Hematopoietic multipotent progenitor cell (in vitro differentiated cells): ENCODE results near the gene FGF14. TPM values are rescaled to one million over a fixed set of nuclear protein-coding genes. Genes with fewer than 3 reads are reported as not detected.

ENCODE experiments used
- DNase-seq, 3 donors: peaks; one replicate each; pipeline ENCODE4 v3.0.0-alpha.2; 2011 to 2015; ENCODE audit warnings: low read depth in 2 of 3, low spot score in 2 of 3
- total RNA-seq: library from RNA; depleted of rRNA; stranded (reverse); fragments of >200 nt; gene quantifications from one replicate; pipeline ENCODE4 v1.2.3, GENCODE V29; 2012

Gene FGF14
- total RNA-seq, 1 donor, result under 0.01 TPM

DNA sequence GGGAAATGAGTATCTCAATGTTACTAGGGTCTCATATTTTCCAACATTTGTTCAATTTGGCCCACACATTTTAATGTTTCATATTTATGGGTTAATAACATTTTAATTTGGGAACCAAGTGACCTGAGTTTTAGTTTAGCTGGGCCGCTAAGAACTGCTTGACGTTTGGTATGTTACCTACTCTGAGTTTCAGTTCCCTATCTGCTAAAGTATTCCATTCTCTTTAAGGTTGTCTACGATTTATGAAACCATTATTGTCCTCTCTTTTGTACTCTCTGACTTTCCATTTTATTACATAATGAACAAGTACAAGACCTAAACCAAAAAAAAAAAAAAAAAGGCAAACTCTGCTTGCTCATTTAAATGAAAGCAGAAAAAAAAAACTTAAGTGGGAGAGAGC is 89.9 kb downstream of the FGF14 start:
- DNase-seq, result no peak

DNA sequence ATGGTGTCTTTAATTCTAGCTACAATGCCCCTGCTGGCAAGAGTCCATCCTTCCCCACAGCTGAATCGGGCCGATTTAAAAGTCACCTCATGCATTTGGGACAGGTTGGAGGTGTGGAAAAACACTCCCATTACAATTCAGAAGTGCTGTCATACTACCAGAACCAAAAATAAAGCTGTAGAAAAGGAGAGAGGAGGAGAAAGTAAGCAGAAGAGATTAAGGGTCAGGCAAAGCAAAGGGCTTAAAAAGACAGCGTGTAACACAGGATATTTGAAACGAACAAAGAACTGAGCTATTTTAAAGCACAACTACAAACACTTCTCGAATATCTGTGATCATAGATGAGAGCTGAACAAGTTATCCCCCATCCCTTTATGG is 90.4 kb downstream of the FGF14 start:
- no peak for DNase-seq

DNA sequence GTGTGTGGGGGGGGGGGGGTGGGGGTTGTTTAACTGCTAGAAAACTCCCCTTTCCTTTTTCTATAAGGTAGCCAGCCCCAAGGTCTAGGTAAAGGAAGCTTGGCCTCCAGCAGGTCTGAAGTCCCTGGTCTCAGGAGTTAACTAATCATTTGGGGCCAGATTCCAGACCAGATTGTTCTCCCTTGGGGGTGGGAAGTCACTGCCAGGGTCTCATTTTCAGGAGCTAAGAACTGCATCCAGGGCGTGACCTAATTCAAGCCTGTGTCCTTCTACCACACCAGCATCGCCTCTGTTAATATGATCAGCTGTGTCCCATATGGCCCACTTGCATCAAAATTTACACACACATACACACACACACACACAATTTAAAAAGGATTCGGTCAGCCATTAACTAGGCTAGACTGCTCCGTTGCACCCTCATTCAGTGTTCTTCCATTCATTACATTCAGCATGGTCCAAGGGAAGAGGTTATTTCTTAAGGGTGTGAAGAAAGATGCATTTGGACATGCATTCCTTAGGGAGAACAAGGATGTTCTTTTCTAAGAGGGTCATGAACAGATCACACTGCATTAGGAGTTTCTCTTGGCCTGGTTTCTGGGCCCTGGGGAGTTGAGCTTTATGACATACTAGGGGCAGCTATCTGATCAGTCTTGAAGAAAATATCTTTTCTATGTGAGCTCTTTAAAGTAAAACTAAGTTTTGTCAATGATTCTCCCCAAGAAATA is 91.0 kb downstream of the FGF14 start:
- no peak for DNase-seq

DNA sequence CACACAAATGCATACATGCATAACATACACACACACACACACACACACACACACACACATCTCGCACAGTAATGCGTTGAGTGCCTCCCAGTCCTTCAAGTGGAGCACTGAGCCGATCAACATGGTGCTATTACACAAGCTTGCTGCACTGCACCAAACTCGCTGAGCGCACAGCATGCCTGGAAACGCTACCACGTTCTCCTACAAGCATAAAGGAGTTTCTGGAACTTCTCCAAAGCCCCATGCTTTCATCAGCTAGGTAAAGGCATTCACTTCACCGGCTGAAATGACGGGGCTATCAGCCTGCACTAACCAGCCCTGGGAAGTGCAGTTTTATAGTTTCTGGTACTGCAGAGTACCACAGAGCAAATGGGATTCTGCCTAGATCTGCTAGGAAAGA is 92.7 kb downstream of the FGF14 start:
- DNase-seq, result no peak

DNA sequence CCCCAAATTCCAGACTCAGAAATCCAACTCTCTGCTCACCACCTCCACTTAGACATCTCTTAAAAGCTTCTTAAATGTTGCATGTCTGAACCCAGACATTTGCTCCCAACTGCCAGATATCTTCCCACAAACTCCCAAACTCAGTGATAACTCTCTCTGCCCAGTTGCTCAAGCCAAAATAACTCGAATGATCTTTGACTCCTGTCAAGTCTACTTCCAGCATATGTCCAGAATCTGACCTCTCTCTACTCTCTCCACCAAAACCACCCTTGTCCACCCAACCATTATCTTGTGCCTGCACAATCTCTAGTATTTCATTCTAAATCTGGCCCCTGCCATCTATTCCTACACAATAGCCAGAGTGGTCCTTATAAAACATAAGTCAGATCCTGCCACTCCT is 99.3 kb downstream of the FGF14 start:
- DNase-seq, result no peak

DNA sequence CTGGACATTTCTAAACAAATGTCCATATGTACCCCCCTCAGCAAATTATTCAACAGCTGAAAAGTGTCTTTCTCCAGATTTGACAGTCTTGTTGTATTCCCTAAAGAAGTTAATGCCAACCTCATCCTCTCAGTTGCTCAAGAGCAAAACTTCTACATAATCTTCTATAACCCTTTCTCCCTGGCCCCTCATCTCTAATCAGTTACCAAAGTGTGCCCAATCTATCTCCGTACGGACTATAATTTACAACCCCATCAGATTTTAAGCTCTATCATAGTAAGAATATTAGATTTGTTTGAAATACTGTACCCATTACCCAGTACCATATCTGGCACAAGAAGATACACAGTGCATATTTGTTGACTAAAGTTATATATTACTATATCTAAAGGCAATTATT is 101.5 kb downstream of the FGF14 start:
- no peak for DNase-seq

DNA sequence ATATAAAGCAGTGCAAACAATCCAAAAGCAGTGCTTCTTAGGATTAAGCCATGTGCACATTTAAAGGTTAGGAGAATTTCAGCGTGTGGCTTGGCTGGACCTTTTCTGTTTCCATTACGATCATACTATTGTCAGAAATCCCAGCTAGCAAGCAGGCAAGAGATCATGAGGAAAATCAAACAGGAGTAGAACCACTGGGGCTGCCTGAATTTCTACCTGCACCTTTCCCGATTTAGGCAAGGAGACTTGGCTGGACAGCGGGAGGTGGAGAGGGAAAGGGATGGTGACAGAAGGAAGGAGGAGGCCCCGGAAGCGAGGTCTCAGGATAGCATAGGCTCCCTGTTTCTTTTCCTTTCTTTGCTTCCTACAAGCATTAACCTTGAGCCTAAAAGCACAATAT is 102.5 kb downstream of the FGF14 start:
- DNase-seq, result no peak

DNA sequence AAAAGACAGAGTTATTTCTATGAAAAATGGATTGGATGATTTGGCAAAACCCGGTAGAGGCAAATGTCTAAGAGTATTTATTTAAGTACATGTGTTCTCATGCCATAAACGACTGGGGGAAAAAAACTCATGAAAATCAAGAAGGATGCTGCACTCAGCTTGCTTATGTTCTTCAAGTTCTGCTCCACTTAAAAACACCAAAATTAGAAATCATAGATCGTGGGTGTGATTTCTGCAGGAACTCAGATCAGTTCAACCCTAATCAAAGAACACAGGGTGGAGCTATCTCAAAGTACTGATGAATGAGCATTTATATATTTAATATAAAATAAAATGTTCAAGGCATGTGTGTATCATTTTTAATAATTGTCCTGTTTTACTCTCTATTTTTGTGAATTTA is 103.8 kb downstream of the FGF14 start:
- no peak for DNase-seq

DNA sequence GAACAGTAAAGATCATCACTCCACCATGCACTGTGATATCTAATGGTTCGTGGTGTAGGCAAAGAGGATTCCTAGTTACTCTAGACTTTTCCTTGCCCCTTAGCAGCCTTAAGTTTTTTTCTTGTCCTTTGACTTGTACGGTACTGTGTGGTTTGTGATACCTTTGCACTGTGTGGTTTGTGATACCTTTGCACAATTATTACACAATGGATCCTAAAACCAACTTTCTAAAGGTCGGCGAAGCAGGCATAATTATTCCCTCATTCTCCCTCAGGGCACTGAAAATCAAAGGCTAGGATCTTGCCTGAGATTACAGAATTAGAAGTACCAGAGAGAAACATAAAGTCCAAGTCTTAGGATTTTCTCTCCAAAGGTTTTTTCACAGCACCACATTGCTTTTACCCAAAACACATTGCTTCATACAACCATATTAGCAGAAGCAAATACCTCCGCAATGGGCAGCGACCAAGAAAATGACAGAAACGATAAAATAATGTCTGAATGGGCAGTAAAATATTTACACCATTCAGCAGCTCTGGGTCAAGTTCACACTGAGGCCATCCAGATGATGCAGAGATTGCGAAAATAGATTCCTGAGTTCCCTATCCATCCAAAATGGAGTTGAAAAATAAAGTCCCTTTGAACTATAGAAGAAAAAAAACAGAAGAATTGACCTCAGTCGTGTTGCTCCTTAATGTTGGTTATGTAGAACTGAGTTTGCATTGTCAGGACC is 106.4 kb downstream of the FGF14 start:
- DNase-seq, result no peak

DNA sequence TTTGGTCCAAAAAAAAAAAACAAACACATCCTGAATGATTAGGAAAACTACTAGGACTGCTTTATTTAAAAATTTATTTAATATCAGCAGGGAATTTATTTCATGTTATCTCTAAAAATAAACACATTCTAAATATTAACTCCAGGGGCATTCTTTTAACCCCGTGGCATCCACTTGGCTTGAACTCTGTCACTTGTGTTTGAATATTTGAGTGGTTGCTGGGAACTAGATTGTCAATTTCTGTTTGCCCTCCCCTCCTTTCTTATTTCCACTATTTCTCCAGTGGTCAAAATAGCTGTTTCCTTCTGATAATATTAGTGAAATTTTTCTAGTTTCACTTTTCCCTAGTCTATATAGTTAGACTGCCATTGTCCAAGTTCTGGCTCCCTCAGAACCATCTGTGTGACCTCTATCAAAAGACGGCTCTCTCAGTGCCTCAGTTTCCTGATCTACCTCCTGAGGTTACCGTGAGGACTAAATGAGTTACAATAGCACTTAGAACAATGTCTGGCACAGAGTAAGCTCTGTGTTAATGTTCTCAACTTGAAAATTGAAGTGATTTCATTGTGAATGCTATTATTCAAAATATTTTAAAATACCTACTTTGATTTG is 107.3 kb downstream of the FGF14 start:
- no peak for DNase-seq

DNA sequence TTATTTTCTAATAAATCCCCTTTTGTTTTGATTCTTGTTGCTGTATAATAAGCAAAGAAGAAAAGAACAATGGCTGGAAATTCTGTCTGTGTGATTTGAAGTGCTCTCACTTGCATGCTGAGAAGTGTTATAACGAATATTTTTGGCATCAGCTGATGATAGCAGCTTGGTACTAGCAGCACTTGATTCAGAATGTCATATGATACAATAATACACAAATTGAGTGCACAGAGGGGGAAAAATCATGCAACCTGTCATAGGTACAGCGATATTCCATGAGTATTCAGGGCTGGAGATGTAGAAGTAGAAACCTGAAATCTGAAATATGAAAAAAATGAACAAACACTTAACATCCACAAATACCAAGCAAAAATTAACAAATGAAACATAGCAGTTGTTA is 108.1 kb downstream of the FGF14 start:
- no peak for DNase-seq

DNA sequence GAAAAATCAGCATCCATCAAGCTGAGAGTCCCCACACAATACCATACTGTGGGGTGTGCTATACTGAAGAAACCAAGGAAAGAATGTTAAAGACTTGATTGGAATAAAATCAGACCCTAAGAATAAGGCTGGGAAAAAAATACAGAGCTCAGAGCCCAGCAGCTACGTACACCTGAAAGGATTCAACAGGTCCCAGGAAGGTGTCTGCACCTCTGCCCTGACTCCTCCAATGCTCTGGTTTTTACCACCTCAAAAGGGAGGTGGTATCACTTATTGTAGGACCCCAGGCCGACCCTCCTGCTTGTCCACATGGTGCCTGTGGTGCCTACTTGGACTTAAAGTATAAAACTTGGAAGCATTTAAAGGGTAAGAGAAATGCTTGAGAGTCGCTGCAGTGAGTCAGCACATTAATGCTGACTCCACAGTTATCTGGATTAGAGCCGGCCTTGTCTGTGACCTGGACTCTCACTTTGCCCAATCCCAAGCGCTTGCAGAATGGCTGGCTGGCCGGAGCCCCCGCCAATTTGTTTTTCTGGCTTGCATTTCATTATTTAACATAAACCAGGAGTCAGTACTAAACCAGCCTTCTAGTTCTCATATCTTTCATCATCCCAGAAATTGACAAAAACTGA is 110.1 kb downstream of the FGF14 start:
- DNase-seq, result no peak

DNA sequence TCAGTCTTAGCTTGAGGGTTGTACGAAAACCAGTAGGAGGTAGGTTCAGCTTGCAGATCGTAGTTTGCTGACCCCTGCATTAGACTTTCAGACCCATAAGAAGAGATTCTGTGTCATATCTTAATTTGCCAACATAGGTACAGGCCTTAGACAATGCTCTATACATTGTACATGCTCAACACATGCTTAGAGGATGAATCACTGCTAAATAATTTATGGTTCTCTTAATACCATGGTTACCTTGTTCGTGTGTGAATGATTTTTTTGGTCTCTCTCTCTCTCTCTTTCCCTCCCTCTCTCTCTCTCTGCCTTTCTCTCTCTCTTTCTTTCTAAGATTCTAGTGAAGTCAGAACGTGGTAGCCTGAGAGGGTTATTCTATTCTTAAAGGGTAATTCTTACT is 112.2 kb downstream of the FGF14 start:
- no peak for DNase-seq

DNA sequence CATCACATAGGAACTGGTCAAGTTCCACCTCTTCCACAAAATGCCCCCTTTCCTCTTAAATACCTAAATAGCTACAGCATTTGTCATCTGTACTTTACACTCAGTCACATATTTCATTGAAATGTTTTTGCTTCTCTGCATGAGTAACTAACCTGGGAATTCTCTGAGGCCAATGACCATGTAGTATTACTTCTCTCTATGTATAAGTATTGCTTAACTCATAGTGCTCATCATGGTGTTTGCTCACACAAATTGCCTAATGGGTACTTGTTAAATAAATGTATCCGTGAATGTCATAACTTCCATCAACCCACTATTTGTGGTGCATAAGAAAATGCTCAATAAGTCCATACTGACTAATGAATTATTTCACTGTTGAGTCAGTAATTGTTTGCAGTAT is 115.5 kb downstream of the FGF14 start:
- DNase-seq, result no peak

DNA sequence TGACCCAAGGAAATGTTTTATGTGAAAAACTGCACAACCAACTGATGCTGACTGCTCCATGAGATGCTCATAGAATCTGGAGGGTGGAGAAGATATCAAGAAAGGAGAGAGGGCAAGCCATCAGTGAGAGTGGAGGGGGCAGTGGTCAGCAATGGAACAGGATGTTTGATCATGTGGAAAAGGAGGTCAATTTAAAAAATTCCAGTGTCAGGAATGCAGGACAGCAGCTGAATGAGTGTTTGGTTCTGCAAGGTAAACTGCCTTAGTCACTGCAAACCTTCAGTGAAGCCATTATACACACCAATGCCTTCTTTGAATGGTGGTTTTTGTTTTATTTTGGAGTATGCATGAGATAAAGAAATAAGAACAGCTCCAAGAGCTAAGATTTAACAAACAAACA is 121.5 kb downstream of the FGF14 start:
- no peak for DNase-seq

DNA sequence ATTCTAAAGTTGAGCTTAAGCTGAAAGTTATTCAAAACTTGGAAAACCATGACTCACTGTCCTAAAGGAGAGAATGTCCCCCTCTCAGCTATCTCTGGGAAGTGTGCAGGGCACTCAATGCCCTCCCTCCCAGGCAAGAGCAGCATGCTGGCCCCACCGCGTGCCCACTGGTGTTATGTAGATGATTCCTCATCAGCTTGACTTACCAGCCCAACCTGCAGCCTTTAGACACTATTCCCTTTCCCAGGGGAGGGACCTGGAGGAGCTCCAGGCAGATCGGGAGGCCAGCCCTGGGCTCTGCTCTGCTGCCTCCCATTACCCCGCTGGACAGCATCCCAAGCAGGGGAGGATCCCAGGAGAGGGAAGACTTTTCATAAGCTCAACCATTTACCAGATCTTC is 124.6 kb downstream of the FGF14 start:
- DNase-seq, result no peak

DNA sequence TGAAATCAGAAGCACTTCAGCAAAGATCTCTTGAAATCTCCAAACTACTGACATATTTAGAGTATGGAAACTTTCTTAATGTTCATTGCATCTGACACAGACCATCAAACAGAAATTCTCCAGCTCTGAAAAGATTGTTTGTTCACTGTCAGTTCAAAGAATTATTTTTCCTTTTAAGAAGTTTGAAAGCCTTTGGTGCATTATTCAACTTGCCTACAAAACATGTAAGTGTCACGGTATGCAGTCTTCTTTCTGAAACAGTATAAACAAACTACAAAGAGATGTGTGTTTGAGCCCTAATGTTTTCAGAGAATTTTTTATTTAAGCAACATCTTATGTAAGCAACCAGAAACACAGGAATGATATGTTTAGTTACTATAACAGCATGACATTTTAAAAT is 125.4 kb downstream of the FGF14 start:
- no peak for DNase-seq

DNA sequence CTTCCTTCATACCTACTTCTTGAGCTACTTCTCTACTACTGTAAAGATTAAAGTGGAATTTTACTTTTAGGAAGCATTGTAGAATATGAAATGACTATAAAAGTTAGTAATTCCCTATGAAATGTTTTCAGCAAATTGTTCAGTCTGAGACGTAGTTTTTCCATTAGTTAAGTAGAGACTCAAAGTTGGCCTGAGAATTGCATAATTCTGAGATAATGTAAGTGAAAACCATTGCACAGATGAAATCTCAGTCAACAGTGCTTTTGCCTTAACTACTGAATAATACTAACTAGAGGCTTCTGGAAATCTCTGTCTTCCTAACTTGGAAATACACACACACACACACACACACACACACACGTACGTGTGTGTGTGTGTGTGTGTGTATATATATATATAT is 125.9 kb downstream of the FGF14 start:
- DNase-seq, result no peak

DNA sequence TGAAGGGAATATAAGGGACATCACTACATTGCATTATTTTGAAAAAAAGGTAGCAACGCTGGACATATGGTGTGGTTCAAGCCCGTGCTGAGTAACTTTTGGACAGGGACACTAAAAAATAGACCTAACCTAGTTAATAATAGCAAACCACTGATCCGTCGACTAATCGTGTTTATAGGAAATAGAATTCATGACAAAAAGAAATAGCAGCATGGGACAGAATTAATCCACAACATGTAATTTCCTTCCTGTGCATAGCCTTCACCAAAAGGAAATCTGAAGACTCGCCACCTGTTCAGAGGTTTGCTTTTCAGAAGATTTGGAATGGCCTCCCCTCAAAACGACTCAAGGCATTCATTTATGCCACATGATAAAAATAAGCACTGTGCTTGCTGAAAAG is 128.7 kb downstream of the FGF14 start:
- DNase-seq, result no peak

DNA sequence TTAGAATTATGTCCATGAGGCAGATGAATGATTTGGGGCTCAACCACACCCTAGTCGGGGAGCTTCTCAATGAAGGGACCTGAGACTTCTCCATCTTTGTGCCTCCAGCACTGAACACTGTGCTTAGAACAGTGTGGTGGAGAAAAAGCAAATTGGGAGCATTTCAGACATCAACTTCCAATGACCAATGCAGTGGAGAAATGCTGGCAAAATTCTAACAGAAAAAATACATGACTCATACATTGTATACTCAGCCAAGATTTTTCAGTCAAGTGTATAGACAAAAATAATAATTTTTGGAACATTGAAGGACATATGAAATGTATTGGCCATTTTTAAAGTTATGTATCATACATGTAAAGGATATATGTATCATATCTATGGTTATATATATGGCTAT is 134.7 kb downstream of the FGF14 start:
- no peak for DNase-seq

DNA sequence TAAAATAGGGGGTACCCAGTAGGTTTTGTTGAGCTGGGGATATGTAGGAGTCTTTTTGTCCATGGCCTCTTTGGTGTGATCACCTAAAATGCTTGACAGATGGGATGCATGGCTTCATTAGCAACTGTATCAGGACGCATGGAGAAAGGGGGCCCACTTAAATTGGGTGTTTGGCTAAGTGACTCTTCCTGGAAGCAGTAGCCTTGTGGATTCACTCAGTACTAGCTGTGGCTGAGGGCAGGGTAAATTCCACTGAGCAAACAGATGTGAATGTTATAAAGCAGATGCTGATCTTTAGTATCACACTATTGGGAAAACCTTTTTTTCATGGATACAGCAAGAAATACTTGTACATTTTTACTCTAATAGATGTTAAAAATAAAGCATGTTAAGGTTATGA is 140.0 kb downstream of the FGF14 start:
- no peak for DNase-seq

DNA sequence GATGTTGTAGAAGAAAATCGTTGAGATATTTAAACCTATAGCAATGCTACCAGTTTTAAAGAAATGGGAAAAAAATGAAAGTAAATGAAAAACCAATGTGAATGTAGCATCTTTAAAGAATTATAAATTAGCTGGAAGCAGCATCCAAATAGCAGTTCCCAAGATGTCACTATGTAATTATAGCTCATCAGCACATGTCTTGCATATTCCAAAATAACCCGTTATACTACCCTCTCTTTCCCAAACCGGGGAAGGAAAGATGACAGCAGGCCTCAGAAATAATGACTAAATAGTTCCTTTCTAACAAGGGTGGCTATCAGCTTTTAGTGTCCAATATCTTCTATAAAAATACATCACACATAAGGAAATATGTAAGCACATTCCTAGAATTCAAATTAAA is 140.5 kb downstream of the FGF14 start:
- no peak for DNase-seq
